Tibial nerve (tissue), 4 donors: ENCODE measurements around the gene CR1L.

ENCODE experiments used
- CTCF ChIP-seq, 5 experiments: fragments of 200-600 bp in 3 of 5; fragments of 450-650 bp in 2 of 5; sonication (generic) in 3 of 5; IDR thresholded peaks; one replicate each; pipeline ENCODE4 v1.5.1; 2016 to 2019; ENCODE audit warnings: antibody characterized with exemption in 5 of 5, mild to moderate bottlenecking in 3 of 5, moderate library complexity in 2 of 5
- EP300 ChIP-seq, 2 donors: sonication (generic); formaldehyde crosslinking; IDR thresholded peaks; one replicate each; pipeline ENCODE4 v1.6.1; 2017; ENCODE audit warnings: antibody characterized with exemption in 2 of 2, mild to moderate bottlenecking in 1 of 2
- POLR2A ChIP-seq, 2 donors: fragments of 450-650 bp; IDR thresholded peaks; one replicate each; pipeline ENCODE4 v1.6.1; 2017; ENCODE audit warnings: antibody characterized with exemption in 2 of 2, mild to moderate bottlenecking in 2 of 2, moderate library complexity in 2 of 2

GRCh38 chr1:207750631-207751305 lies 105.8 kb downstream of the CR1L start:
- TF ChIP-seq POLR2A (IDR thresholded peaks at IDR 0.05) (no peak), CTCF (IDR thresholded peaks at IDR 0.05) (no peak), EP300 (IDR thresholded peaks at IDR 0.05) (no peak)
